Activated CD4-positive, CD25-positive, alpha-beta regulatory T cell treated with anti-CD3 and anti-CD28 coated beads, Interleukin-2, amount 50 U/mL, for 24 hours (primary cell): ENCODE results near the gene CTSC.

Source experiments
- ATAC-seq, 2 donors: fragments of 150-1000 bp; cut with Tn5 transposase; one replicate each; pipeline ENCODE4 v1.10.0; 2021; ENCODE audit warnings: mild to moderate bottlenecking in 1 of 2, moderate library complexity in 1 of 2

The CTSC gene

DNA sequence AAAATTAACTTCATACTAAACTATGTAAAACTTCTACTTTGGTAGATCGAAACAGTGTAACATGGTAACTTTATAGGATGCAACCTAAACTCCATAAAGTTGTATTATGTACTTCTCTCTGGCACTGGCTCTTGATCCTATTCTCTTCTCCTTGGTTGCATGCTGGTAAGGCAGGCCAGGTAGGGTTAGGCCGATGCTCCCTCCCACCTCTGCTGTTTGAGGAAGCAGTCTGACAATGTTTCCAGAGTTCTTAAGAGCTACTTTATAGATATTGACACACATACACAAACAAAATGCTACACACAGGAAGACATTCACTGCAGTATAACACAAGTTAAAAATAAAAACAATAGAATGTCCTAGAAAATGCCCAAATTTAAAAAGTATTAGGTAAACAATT lies 22.5 kb downstream of the CTSC start:
- ATAC-seq: no peak

DNA sequence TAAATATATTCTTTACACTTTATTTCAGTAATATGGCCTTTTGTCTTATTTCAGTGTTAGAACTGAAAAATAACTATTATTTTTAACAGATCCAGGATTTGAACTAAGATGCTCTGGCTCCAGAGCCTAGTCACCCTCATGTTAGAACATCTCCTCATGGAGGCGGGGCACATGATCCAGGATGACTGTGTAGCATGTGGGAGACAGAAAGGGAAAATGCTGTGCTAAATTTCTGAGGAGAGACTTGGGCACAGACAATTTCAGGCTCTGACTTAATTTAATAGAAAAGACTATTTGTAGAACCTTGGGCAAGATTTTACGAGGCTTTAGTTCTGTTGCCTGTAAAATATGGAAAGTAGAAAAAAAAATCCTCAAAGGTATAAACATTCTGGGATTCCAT lies 24.1 kb downstream of the CTSC start:
- ATAC-seq: no peak

DNA sequence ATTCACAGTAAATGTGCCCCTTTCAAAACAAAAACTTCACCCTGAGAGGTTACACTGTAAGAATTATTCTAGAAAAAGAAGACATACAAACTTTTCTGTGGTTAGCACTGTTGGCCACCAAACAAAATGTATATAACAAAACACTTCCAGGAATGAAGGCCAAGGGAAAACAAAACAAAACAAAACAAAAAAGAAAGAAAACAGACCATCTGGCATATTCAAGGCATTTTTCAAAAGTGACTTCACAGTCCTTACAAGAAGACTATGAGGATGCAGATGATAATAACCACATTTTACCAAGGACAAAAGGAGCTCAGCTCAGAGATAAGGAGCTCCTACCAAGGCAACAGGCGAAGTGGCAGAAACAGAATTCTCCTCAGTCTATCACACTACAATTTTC lies 24.9 kb downstream of the CTSC start:
- no peak for ATAC-seq

DNA sequence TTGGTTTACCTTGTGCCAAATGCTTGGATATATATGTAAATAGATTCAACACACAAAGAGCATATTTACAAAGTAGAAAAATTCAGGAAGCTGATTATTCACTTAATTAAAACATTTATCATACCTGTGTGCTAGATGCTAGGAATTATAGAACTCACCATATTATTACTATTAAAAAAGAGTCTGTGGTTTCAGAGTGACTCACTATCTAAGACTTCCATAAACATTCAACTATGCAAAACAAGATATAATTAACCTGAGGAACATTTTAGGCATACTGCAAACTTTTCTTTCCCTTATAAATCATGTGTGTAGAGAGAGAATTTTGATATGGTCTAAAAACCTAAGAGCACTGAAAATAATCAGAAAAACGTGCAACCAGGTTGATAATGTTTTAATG lies 27.3 kb downstream of the CTSC start:
- no peak for ATAC-seq

DNA sequence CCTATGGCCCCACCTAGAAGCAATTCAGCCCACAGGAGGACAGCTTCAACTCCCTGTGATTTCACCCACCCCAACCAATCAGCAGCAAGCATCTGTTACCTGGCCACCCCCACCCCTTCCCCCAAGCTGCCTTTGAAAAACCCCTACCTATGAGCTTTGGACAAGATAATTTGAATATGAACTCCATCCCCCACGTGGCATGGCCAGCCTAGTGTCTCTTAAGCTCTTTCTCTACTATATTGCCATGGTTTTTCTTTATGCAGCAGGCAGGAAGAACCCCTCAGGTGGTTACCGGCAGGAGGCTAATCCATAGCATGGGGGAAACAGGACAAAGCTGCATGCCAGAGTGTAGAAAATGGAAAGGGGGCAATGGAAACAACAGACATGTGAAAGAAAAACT lies 29.0 kb downstream of the CTSC start:
- ATAC-seq: no peak

DNA sequence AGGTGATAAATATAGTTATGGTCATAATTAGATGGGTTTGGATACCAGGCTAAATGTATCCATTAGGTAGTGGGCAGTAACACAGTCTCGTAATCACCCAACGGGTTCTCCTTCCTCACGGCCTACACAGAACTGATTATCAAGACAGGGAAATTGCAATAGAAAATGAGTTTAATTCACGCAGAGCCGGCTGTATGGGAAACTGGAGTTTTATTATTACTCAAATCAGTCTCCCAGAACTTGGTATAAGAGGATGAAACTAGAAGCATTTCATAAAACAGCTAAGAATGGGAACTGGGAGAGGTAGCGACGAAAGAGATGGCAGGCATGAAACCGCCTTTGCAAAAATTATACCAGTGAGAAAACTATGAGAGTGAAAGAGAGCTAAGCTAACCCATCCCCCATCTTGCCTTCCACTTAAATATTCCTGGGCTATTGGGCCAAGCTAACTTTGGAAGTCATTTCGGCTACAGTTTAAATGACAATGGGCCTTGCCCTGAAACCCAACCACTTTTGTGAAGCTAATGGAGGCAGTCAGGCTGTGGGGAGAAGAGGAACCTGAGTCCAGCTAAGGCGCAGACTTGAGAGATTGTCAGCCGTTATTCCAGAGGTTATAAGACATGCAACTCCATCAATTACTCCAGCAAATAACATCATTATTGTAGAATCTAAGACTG lies 29.6 kb downstream of the CTSC start:
- no peak for ATAC-seq

DNA sequence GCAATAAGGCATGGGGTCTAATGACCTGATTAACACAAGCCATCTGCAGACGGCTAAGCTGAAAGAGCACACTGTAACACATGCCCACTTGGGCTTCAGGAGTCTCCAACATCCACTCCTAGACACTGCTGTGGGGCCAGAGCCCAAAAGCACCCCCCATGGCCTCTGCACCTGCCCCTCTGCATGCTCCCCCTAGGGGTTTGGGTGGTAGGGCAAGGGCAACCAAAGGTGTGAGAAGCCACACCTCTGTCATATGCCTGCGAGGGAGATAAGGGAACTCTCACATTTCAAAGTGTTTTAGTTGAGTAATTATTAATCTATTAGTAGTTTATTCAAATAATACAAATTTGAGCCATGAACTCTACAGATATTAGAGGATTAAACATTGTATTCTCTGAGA lies 30.8 kb downstream of the CTSC start:
- no peak for ATAC-seq

GRCh38 chr11:88305430-88305829 lies 32.1 kb downstream of the CTSC start:
- ATAC-seq: no peak

DNA sequence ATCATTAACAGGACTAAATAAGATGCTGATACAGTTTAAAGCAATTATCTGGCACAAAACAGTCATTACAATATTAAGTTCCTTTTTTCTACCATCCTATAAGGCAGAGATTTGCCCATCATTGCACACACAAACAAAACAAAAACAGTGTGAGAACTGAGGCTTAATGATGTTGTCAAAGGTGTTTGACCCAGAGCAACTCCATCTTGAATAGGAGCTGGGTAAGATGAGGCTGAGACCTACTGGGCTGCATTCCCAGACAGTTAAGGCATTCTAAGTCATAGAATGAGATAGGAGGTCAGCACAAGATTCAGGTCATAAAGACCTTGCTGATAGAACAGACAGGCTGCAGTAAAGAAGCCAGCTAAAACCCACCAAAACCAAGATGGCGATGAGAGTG lies 33.2 kb downstream of the CTSC start:
- ATAC-seq: no peak

- ATAC-seq: no peak
These were observed 34.5 kb downstream of the CTSC start for GRCh38 chr11:88303037-88303436.

GRCh38 chr11:88301488-88302140 lies 35.9 kb downstream of the CTSC start:
- ATAC-seq: peak; percentile 67 to 72

DNA sequence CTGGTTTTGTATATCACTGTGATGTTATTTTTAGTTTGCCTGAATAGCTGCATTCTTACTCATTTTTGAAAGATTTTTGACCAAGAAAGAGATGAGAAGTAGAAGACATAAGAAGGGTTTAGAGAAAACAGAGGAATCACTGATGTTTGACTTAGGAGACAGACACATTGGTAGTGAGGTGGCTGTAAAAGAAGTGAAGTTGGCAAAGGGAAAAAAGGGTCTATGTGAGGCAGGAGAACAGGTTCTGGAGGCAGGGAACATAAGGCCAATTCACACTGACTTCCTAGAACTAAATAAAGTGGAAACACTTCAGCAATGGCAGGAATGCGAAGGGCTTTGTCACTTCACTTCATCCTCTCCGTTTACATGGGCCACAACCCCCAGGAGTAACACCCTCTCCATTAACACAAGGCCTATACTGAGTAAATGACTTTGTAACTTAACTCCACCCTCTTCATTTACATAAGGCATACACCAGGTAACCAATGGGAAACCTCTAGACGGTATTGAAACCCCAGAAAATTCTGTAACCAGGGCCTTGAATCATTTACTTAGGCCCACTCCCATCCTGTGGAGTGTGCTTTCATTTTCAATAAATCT lies 36.5 kb downstream of the CTSC start:
- peak; percentile 68 to 71 for ATAC-seq

DNA sequence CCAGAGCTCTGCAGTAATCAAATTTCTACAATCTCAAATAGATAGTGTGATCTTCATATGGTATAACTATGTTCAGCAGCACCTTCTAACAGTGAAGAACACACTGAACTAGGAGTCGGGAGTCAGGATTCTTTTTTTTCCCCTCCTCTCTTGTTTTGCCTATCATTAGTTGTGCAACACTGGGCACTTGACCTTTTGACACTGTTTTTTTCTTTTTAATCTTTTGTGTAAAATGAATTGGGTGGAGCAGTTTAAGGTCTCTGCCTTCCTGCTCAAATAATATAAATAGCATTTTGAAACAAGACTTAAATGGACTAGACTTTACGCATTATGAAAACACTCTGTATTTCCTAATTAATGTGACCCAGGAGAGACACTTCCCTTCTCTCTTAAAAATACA lies 39.7 kb downstream of the CTSC start:
- ATAC-seq: no peak

DNA sequence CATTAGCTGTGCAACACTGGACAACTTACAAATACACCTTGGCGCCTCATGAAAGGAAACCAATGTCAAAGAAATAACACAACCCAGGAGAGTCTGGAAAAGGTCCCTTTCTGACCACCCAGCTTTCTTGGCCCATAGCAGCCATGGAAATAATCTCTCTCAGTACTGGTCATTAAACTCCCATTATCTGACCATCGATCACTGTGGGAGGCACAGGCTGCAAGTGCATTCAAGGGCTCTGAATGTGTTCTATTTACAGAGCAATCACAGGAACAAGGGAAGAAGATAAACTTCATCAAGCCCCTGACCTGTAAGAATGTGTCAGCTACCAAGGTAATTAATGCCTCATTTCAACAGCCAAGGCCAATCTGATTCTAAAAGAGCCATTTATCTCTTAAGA lies 40.1 kb downstream of the CTSC start:
- no peak for ATAC-seq

GRCh38 chr11:88295028-88295427 lies 42.5 kb downstream of the CTSC start:
- ATAC-seq: no peak

DNA sequence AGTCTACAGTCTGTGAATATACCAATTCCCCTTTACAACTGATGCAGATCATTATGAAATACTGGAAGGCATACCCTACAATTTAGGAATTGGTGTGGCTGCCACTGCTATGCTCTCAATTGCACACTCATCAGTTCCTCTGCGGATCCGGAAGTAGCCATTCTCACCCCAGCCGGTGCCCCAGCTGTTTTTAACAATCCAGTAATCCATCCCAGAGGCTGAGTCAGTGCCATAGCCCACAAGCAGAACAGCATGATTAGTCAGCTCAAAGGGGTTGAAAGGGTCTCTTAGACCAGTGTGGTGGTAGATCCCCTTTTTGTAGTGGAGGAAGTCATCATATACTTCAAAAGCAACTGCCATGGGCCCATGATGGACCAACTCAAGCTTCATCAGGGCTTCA lies 43.6 kb downstream of the CTSC start:
- ATAC-seq: no peak

DNA sequence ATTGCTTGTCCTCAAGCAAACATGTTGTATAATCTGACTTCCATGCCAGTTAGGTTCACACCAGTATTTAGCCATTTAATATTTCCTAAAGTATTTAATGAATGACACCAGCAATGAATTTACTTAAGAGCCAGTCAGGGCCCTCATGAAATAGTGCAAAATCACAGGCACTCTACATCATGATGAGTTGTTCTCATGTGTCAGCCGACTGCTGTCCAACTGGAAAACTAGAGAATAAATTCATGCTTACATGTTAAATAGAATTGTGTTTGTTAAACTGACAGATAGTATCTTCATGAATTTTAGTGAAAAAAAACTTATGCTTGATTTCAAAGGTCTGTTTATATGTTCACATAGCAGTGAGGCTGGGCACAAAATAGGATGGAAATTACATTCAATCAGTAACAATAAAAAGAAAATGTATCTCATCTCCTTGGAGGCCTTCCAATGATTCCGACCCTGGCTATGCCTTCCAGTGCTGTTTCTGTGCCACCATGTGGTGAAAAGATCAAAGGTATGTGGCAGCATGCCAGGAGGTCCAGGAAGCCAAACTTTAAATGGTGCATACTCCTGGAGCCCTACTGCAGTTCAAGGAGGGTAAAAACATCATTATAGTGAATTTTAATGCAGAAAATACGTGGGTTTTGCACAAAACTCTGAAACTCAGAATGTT lies 45.2 kb downstream of the CTSC start:
- no peak for ATAC-seq

DNA sequence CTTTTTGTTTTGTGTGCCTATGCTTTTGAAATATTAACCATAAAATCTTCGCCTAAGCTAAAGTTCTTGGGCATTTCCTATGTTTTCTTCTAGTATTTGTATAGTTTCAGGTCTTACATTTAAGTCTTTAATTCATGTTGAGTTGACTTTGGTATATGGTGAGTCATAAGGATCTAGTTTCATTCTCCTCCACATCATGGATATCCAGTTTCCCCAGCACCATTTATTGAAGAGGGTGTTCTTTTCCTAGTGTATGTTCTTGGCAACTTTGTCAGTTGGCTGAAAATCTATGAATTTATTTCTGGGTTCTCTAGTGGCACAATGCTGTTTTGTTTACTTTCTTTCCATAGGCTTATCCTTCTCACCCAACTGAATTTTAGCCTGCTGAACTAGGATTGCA lies 49.0 kb downstream of the CTSC start:
- no peak for ATAC-seq

DNA sequence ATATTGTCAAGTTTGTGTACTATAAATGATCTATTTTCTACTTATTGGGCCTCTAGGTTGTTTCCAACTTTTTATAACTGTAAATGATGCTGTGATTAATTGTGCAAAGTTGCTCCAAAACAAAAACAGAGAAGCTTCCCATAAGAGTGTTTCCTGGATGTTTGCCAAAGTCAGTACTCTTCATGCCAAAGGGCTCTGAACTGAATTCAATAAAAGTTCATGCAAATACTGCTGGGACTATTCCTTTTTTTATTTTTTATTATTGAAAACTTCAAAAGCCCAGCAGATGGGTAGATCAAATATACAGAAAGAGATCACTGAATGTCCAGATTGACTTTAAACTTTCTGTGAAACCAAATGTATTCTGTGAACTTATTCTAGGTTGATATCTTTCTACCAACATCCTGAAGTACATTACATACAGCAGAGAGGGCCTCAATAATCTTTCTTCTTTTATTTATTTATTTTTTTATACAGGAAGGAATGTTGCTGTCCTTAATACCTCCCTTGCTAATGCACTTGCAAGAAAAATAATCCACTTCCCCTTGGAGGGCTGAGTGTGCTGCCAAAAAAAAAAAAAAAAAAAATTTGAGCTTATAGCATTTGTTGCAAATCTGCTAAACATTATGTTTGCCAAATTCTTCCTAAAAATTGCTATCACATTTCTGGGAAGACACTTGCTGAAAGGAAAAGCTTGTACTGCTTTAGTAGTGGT lies 53.0 kb downstream of the CTSC start:
- ATAC-seq: no peak

DNA sequence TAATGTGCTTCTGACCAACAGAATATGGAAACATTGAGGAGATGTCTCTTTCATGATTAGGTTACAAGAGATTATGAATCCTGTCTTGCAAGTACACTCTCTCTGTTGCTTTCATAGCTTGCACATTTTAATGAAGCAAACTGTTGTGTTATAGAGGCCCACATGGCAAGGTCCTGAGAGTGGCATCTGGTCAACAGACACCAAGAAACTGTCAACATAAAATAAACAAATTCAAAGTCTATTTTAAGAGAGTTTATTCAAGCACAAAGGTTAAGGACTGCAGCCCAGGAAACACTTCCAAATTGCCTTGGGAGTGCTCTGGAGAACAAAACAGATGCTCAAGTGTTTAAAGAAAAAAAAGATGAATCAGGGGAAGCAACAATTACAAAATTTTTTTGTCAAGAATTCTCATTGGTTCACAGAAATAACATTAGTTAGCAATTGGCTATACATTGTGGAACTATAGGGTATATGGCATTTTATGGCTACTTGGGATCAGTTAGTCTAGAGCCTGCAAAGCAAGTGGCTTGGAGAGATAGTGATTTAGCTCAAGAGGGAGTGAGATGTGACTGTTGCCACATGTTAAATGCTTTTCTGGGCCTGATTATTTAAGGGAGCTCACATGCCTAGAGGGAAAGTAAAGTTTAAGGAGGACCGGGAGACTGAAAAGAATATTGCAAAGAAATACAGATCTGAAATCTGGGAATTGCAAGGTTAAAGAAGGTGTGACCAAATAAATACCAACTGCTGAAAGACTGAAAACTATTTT lies 54.6 kb downstream of the CTSC start:
- no peak for ATAC-seq

DNA sequence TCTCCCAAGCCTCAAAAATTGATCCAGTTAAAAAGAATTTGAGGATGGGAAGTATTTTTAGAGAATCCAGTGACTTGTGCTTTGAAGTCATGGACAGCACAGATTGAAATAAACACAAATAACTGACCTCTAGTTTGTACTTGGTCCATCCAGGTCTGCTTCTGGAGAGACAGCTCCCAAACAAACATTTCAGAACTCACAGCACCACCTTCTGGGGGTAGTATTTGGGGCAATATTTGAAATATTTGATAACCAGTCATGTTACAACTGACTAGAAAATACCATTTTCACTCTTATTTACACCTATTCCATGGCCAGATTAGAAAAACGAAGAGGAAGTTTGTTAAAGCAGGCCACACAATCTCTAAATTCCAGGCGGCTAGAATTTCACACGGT lies 56.2 kb downstream of the CTSC start:
- no peak for ATAC-seq

DNA sequence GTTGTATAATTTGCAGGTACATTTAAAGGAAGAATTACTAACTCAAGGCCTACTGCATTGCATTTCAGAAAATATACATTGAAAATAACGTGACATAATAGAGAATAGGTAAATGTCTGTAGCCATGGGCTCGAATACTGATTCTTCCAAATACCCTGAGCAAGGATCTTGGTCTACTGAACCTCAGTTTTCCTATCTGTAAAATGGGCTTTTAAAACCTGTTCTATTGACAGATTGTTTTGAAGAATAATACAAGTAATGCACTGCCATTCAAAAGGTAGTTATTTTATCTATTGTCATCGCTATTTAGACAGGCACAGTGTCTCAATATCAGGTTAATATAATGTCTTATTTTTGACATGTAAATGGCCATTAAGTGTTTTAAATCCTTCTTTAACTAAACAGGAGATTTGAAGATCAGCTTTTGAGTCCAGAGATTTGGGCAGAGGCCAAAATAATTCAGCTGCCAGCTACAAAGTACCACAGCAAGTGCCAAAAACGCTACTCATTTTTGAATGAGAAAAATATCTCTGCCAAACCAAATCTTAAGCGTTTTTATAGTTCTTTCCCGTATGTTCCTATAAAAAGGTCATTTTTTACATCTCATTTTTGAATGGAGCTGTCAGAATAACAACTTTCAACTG lies 56.7 kb downstream of the CTSC start:
- no peak for ATAC-seq
